ENCODE data around the gene ACAA1.

ACAA1 gene

DNA sequence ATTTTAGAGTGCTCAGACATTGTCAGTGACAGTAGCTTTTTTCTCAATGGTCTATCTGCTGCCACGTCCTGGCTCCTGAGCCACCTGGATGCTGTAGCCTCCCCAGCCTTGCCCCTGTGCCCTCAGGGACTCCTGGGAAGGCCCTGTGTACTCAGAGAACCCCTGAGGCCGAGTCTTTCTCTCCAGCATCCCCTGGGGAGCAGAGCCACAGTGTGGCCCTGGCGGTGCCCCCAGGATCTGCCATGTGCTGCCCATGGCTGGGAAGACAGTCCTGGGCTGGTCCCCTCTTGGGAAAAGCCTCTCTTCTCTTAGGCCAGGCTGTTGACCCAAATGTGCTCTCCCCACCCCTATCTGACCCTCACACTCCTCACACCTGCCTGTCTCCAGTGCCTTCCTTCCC is 6.6 kb upstream of the ACAA1 start:
- peaks cover 20 to 25% of the 10 kb centered on the region in 2 donors for H3K36me3 ChIP-seq (ENCODE audit: control insufficient read depth in 2 of 2, insufficient read depth in 2 of 2, low read length in 2 of 2)
- H3K27me3 ChIP-seq (ENCODE audit: control insufficient read depth in 2 of 2, insufficient read depth in 2 of 2, low read length in 2 of 2) = no peaks in the 10 kb centered on the region
- no peaks in the 10 kb centered on the region for H3K9me3 ChIP-seq (ENCODE audit: control insufficient read depth in 2 of 2, low read length in 2 of 2)
- H3K4me1 ChIP-seq (ENCODE audit: control insufficient read depth in 2 of 2, insufficient read depth in 2 of 2, low read length in 2 of 2) = peaks cover 14 to 18% of the 10 kb centered on the region in 2 donors
- no peak overlapping the region for H3K4me3 ChIP-seq (ENCODE audit: low read length in 2 of 2)
- no peak overlapping the region for H3K27ac ChIP-seq (ENCODE audit: low read depth in 2 of 2, low read length in 2 of 2)
- H3K9ac ChIP-seq (ENCODE audit: low read depth in 1 of 2, low read length in 2 of 2) = no peak overlapping the region

DNA sequence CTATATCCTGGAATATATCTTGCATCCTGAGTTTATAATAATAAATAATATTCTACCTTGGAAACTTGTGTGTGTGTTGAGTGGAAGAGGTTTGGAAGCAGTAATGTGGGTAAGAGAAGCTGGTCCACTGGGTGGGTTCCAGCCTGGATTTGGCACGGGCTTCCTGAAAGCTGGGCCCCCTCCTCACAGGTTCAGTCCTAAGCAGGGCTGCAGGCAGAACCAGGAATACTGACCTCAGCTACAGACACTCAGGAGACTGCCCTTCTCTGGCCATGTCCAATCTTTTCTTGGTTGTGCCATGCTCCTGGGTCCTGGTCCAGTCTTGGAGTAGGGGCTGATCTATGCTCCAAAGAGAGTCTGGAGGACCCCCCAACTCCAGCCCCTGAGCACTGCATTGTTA is 6.0 kb upstream of the ACAA1 start:
- peaks cover 16 to 21% of the 10 kb centered on the region in 2 donors for H3K4me1 ChIP-seq (ENCODE audit: control insufficient read depth in 2 of 2, insufficient read depth in 2 of 2, low read length in 2 of 2)
- H3K27me3 ChIP-seq (ENCODE audit: control insufficient read depth in 2 of 2, insufficient read depth in 2 of 2, low read length in 2 of 2) = no peaks in the 10 kb centered on the region
- no peak overlapping the region for H3K4me3 ChIP-seq (ENCODE audit: low read length in 2 of 2)
- peaks cover 20 to 25% of the 10 kb centered on the region in 2 donors for H3K36me3 ChIP-seq (ENCODE audit: control insufficient read depth in 2 of 2, insufficient read depth in 2 of 2, low read length in 2 of 2)
- no peaks in the 10 kb centered on the region for H3K9me3 ChIP-seq (ENCODE audit: control insufficient read depth in 2 of 2, low read length in 2 of 2)
- H3K27ac ChIP-seq (ENCODE audit: low read depth in 2 of 2, low read length in 2 of 2) = no peak overlapping the region
- H3K9ac ChIP-seq (ENCODE audit: low read depth in 1 of 2, low read length in 2 of 2) = no peak overlapping the region

DNA sequence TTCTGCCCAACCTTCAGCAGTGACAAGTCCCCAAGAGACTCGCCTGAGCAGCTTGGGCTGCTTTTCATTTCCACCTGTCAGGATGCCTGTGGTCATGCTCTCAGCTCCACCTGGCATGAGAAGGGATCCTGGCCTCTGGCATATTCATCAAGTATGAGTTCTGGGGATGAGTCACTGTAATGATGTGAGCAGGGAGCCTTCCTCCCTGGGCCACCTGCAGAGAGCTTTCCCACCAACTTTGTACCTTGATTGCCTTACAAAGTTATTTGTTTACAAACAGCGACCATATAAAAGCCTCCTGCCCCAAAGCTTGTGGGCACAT is 5.0 kb upstream of the ACAA1 start:
- Histone ChIP-seq H3K9ac (ENCODE audit: low read depth in 1 of 2, low read length in 2 of 2) (no peak overlapping the region), H3K9me3 (ENCODE audit: control insufficient read depth in 2 of 2, low read length in 2 of 2) (no peaks in the 10 kb centered on the region), H3K27me3 (ENCODE audit: control insufficient read depth in 2 of 2, insufficient read depth in 2 of 2, low read length in 2 of 2) (no peaks in the 10 kb centered on the region), H3K27ac (ENCODE audit: low read depth in 2 of 2, low read length in 2 of 2) (no peak overlapping the region), H3K4me3 (ENCODE audit: low read length in 2 of 2) (no peak overlapping the region), H3K36me3 (ENCODE audit: control insufficient read depth in 2 of 2, insufficient read depth in 2 of 2, low read length in 2 of 2) (peaks cover 20 to 25% of the 10 kb centered on the region in 2 donors), H3K4me1 (ENCODE audit: control insufficient read depth in 2 of 2, insufficient read depth in 2 of 2, low read length in 2 of 2) (peaks cover 22 to 26% of the 10 kb centered on the region in 2 donors)

DNA sequence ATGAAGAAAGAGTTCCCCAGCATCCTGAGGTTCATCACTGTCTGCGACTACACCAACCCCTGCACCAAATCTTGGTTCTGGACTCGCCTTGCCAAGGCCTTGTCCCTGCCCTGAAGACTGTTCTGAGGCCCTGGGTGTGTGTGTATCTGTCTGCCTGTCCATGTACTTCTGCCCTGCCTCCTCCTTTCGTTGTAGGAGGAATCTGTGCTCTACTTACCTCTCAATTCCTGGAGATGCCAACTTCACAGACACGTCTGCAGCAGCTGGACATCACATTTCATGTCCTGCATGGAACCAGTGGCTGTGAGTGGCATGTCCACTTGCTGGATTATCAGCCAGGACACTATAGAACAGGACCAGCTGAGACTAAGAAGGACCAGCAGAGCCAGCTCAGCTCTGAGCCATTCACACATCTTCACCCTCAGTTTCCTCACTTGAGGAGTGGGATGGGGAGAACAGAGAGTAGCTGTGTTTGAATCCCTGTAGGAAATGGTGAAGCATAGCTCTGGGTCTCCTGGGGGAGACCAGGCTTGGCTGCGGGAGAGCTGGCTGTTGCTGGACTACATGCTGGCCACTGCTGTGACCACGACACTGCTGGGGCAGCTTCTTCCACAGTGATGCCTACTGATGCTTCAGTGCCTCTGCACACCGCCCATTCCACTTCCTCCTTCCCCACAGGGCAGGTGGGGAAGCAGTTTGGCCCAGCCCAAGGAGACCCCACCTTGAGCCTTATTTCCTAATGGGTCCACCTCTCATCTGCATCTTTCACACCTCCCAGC is 4.4 kb upstream of the ACAA1 start:
- Histone ChIP-seq H3K27me3 (ENCODE audit: control insufficient read depth in 2 of 2, insufficient read depth in 2 of 2, low read length in 2 of 2) (no peaks in the 10 kb centered on the region), H3K9ac (ENCODE audit: low read depth in 1 of 2, low read length in 2 of 2) (no peak overlapping the region), H3K4me3 (ENCODE audit: low read length in 2 of 2) (no peak overlapping the region), H3K36me3 (ENCODE audit: control insufficient read depth in 2 of 2, insufficient read depth in 2 of 2, low read length in 2 of 2) (peaks cover 20 to 25% of the 10 kb centered on the region in 2 donors), H3K4me1 (ENCODE audit: control insufficient read depth in 2 of 2, insufficient read depth in 2 of 2, low read length in 2 of 2) (peaks cover 22 to 26% of the 10 kb centered on the region in 2 donors), H3K9me3 (ENCODE audit: control insufficient read depth in 2 of 2, low read length in 2 of 2) (no peaks in the 10 kb centered on the region), H3K27ac (ENCODE audit: low read depth in 2 of 2, low read length in 2 of 2) (no peak overlapping the region)

DNA sequence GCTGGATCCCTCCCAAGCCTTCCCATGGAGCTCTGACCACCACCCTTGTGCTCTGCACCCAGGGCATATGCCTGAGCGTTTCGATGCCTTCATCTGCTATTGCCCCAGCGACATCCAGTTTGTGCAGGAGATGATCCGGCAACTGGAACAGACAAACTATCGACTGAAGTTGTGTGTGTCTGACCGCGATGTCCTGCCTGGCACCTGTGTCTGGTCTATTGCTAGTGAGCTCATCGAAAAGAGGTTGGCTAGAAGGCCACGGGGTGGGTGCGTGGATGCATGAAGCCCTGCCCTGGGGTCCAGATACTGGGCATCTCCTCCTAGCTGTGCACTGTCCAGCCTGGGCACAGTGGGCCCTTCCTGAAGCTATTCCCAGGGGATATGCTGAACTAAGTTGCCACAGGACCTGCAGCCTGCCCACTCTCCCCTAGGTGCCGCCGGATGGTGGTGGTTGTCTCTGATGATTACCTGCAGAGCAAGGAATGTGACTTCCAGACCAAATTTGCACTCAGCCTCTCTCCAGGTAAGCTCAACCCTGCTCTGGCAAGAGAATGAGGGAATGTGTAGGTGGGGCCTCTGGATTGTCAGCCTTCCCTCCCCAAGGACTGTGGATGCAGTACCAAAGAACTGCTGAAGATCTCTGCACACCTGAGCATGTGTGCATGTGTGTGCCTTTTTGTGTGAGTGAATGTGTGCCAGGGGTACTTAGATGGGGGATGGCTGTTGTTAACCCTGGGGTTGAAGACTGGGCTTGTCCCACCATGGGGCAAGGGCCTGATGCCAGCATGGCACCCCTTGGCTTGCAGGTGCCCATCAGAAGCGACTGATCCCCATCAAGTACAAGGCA is 3.6 kb upstream of the ACAA1 start:
- H3K27me3 ChIP-seq (ENCODE audit: control insufficient read depth in 2 of 2, insufficient read depth in 2 of 2, low read length in 2 of 2) = no peaks in the 10 kb centered on the region
- H3K4me1 ChIP-seq (ENCODE audit: control insufficient read depth in 2 of 2, insufficient read depth in 2 of 2, low read length in 2 of 2) = peaks cover 29 to 31% of the 10 kb centered on the region in 2 donors
- peak overlapping the region; percentile 97 to 98 for H3K9ac ChIP-seq (ENCODE audit: low read depth in 1 of 2, low read length in 2 of 2)
- no peak overlapping the region for H3K27ac ChIP-seq (ENCODE audit: low read depth in 2 of 2, low read length in 2 of 2)
- peaks cover 20 to 25% of the 10 kb centered on the region in 2 donors for H3K36me3 ChIP-seq (ENCODE audit: control insufficient read depth in 2 of 2, insufficient read depth in 2 of 2, low read length in 2 of 2)
- peak overlapping the region; percentile 13 to 94 for H3K4me3 ChIP-seq (ENCODE audit: low read length in 2 of 2)
- H3K9me3 ChIP-seq (ENCODE audit: control insufficient read depth in 2 of 2, low read length in 2 of 2) = no peaks in the 10 kb centered on the region

DNA sequence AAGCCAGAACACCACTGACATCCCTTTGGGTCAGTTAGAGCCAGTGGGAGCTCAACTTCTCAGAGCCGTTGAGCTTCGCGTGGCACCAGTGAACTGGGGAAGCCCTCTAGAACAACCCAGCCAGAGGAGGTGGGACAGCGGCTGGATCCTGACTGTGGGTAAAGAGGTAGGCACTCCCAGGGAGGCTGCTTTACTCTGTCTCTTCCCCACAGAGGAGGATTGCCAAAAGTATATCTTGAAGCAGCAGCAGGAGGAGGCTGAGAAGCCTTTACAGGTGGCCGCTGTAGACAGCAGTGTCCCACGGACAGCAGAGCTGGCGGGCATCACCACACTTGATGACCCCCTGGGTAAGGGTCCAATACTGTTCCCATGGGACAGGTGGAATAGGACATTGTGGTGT is 2.7 kb upstream of the ACAA1 start:
- Histone ChIP-seq H3K4me1 (ENCODE audit: control insufficient read depth in 2 of 2, insufficient read depth in 2 of 2, low read length in 2 of 2) (peaks cover 38 to 39% of the 10 kb centered on the region in 2 donors), H3K27me3 (ENCODE audit: control insufficient read depth in 2 of 2, insufficient read depth in 2 of 2, low read length in 2 of 2) (no peaks in the 10 kb centered on the region), H3K36me3 (ENCODE audit: control insufficient read depth in 2 of 2, insufficient read depth in 2 of 2, low read length in 2 of 2) (peaks cover 20 to 25% of the 10 kb centered on the region in 2 donors), H3K4me3 (ENCODE audit: low read length in 2 of 2) (peak overlapping the region; percentile 94), H3K27ac (ENCODE audit: low read depth in 2 of 2, low read length in 2 of 2) (peak overlapping the region in 1 of 2 donors; percentile 94), H3K9me3 (ENCODE audit: control insufficient read depth in 2 of 2, low read length in 2 of 2) (no peaks in the 10 kb centered on the region), H3K9ac (ENCODE audit: low read depth in 1 of 2, low read length in 2 of 2) (peak overlapping the region; percentile 97 to 98)

DNA sequence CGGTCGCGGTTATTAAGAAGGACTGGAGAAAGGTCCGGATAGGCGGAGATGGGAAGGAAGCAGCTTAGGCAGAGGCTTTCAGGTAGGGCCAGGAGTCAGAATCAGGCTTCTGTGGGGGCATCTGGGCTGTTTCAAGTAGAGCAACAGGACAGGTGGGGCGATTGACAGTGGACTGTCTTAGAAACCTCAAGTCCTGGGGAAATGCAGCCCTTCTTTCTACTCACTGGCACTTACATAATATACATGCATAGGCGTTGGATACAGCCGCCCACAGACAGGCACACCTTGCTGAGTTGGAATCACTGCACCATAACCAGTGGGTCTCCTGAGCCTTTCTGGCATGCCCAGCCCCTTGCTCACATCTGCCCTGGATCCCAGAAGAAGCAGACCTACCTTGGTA is 2.3 kb upstream of the ACAA1 start:
- peak overlapping the region; percentile 94 for H3K4me3 ChIP-seq (ENCODE audit: low read length in 2 of 2)
- peaks cover 42 to 44% of the 10 kb centered on the region in 2 donors for H3K4me1 ChIP-seq (ENCODE audit: control insufficient read depth in 2 of 2, insufficient read depth in 2 of 2, low read length in 2 of 2)

DNA sequence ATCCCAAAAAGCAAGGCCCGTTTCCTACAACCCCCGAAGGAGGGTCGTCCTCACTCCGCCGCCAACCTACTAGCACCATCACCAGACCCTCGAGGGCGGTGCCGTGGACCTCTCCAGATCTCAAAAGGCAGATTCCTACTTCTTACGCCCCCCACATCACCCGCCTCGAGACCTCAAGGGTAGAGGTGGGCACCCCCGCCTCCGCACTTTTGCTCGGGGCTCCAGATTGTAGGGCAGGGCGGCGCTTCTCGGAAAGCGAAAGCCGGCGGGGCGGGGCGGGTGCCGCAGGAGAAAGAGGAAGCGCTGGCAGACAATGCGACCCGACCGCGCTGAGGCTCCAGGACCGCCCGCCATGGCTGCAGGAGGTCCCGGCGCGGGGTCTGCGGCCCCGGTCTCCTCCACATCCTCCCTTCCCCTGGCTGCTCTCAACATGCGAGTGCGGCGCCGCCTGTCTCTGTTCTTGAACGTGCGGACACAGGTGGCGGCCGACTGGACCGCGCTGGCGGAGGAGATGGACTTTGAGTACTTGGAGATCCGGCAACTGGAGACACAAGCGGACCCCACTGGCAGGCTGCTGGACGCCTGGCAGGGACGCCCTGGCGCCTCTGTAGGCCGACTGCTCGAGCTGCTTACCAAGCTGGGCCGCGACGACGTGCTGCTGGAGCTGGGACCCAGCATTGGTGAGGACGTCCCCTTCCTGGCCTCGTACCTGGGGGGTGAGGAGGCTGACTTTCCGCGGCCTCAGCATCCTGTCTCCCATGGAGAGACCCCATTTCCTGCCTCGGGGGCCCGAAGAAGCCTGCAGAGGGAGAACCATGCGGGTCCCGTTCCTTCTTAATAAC is 1.6 kb upstream of the ACAA1 start, which contains the start of gene MYD88:
Gene MYD88, plus strand, starts transcription at position 313 of the 842 bp plus-strand sequence. Its CDS starts 40 bp downstream, at position 353.
- Histone ChIP-seq H3K27ac (ENCODE audit: low read depth in 2 of 2, low read length in 2 of 2) (peak within 1 kb of the TSS; percentile 94 to 98), H3K4me1 (ENCODE audit: control insufficient read depth in 2 of 2, insufficient read depth in 2 of 2, low read length in 2 of 2) (peaks cover 45 to 48% of the 10 kb centered on the region in 2 donors), H3K9me3 (ENCODE audit: control insufficient read depth in 2 of 2, low read length in 2 of 2) (no peaks in the 10 kb centered on the region), H3K27me3 (ENCODE audit: control insufficient read depth in 2 of 2, insufficient read depth in 2 of 2, low read length in 2 of 2) (no peaks in the 10 kb centered on the region), H3K4me3 (ENCODE audit: low read length in 2 of 2) (peak within 1 kb of the TSS; percentile 94), H3K9ac (ENCODE audit: low read depth in 1 of 2, low read length in 2 of 2) (peak within 1 kb of the TSS; percentile 97 to 98), H3K36me3 (ENCODE audit: control insufficient read depth in 2 of 2, insufficient read depth in 2 of 2, low read length in 2 of 2) (peaks cover 24 to 32% of the 10 kb centered on the region in 2 donors)

More for the DNA sequence above, 2.3 kb upstream of the ACAA1 start:
- H3K27ac ChIP-seq (ENCODE audit: low read depth in 2 of 2, low read length in 2 of 2) = peak overlapping the region; percentile 94 to 98
- peaks cover 23 to 29% of the 10 kb centered on the region in 2 donors for H3K36me3 ChIP-seq (ENCODE audit: control insufficient read depth in 2 of 2, insufficient read depth in 2 of 2, low read length in 2 of 2)
- peak overlapping the region; percentile 97 to 98 for H3K9ac ChIP-seq (ENCODE audit: low read depth in 1 of 2, low read length in 2 of 2)
- H3K9me3 ChIP-seq (ENCODE audit: control insufficient read depth in 2 of 2, low read length in 2 of 2) = no peaks in the 10 kb centered on the region
- H3K27me3 ChIP-seq (ENCODE audit: control insufficient read depth in 2 of 2, insufficient read depth in 2 of 2, low read length in 2 of 2) = no peaks in the 10 kb centered on the region

DNA sequence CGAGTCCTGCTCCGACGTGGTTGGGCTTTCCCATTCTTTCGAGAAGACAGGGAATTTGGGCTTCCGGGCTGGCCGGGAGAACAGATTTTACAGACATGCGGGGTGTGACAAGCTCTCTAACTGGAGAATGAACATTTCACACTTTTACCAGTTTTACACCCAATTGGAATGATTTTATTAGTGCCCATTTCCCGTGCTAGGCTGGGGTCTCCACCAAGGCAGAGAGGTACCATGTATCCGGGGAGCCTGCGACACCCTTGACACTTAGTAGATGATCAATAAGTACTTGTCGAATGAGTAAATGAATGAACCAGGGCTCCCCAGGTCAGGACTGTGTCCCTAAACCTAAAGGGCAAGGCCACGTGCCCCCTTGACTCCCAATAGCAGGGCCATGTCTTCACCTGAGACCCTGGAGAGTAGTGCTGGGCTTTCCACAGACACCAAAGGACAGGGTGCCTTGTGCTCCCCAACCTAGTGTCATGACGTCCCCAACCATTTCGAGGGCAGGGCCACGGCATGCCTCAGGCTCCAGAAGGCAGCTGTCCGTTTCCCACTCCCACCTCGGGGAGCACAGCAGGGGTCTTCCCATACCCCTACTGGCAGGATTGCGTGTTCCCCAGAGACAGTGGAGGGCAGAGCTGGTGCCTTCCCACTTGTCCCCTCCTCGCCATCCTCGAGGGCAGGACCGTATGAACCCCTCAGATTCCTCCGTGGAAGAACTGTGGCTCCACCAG is 855 bp upstream of the ACAA1 start:
- peak overlapping the region; percentile 94 to 98 for H3K27ac ChIP-seq (ENCODE audit: low read depth in 2 of 2, low read length in 2 of 2)
- H3K4me1 ChIP-seq (ENCODE audit: control insufficient read depth in 2 of 2, insufficient read depth in 2 of 2, low read length in 2 of 2) = peaks cover 53 to 56% of the 10 kb centered on the region in 2 donors
- peak overlapping the region; percentile 94 for H3K4me3 ChIP-seq (ENCODE audit: low read length in 2 of 2)
- peak overlapping the region; percentile 97 to 98 for H3K9ac ChIP-seq (ENCODE audit: low read depth in 1 of 2, low read length in 2 of 2)
- H3K27me3 ChIP-seq (ENCODE audit: control insufficient read depth in 2 of 2, insufficient read depth in 2 of 2, low read length in 2 of 2) = no peaks in the 10 kb centered on the region
- H3K9me3 ChIP-seq (ENCODE audit: control insufficient read depth in 2 of 2, low read length in 2 of 2) = no peaks in the 10 kb centered on the region
- peaks cover 31 to 38% of the 10 kb centered on the region in 2 donors for H3K36me3 ChIP-seq (ENCODE audit: control insufficient read depth in 2 of 2, insufficient read depth in 2 of 2, low read length in 2 of 2)
